Measurements from ENCODE around the gene FAM114A2.
A peak's percentile ranks its signal among the peaks of the same experiment; 100 is the strongest.
"Not testable (repeated sequence)": the region's sequence is repeated elsewhere in the genome, so short reads cannot be mapped to it uniquely, and the experiment has no call there.

The FAM114A2 gene

DNA sequence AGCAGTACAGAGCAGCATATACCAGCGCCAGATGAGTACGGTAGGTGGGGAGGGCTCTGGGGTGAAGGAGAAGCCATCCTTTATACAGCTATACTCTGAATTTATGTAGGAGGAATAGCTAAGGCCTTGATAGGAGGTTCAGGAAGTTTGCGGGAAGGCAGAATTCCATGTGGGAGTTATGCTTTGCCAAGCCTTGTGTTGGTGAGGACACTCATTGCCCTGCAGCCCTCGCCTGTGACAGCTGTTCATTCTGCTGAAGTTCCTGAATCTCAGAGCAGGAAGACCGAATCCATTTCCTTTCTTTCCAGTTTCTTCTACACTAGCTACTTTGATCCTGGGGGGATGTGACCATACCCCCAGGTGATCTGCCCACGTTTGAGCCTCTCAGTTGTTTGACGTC is 7.8 kb upstream of the FAM114A2 start:
- no peak for DNase-seq

DNA sequence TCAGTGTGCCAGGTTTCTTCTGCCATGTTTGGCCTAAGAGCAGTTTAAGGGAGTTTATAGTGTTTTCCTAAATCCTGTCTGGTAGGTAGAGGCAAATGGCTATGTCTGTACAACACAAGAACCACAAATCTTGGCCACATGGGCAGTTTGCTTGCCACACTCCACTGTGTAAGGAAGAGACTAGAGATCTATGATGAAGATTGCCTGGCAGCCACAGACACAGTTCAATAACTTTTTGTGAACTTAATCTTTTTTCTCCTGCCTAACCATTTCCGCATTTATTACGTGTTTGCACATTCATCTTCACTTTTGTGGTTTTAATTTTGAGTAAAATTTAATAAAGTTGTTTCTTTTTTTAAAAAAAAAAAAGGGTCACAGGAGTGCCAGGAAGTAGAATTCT is 5.9 kb upstream of the FAM114A2 start:
- no peak for DNase-seq

DNA sequence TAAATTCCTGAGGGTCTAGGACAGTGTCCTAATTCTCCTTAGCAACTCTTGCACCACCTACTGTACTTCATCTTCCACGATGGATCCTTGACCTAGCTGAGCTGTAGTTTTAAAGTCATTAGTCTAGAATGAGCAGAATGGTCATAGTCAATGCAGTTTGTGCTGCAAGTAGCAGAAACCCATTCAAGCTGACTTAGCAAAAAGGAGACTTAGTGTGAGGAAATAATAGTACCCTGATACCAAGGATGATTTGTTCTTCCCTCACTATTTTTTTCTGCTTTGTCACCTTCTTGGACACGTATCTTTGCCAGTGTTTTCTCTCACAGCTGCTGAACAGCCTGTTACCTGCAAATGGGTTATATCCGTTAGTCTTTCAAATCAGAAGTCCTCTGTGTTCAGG is 5.4 kb upstream of the FAM114A2 start:
- DNase-seq, result no peak

DNA sequence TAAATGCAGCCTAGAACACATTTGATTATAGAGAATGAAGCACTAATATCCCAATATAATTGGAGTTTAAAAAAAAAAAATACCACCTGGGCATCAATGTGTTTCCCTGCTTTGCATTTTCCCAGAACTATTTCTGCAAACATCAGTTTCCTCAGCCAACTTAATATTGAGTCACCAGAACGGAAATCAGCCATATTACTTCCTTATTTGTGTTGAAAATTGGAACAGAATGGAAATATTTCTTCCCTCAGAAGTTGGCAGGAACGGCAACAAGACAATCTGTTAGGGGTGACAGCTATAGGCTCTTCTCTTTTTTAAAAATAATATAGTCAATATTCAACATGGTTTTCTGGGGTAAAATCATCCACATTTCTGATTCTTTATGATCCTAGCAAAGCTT is 4.1 kb upstream of the FAM114A2 start:
- no peak for DNase-seq

DNA sequence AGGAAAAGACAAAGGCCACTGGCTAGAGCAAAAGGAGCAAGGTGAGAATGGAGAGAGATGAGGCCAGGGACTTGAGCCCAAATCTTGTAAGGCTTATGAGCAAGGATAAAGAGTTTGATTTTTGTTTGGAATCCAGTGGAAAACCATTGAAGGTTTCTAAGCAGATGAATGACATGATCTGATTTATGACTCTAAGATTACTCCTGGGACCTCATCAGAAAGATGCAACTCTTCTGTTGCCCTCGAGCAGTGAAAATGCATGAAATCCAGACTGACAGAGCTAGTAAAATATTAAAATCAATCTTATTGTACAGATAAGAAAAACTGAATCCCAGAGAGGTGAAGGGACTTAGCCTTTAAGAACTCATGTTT is 734 bp upstream of the FAM114A2 start:
- no peak for DNase-seq

DNA sequence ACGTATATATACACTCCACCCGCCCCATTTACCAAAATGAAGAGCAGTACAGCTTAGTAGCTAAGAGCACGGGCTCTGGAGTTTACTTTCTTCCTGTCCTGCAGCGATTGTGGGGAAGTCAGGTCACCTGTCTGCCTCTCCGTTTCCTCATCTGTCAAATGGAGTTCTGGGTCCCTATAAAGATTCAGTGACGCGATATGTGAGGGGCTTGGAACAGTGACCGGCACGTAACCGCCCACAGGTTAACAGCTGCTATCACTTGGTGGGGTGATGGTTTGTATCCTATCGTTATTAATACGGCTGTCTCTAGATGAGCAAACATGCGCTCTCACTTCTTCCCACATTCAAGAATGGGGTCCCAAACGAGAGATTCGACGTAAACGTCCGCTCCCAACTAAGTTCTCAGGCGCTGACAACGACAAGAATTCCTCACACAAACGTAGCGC is 426 bp downstream of the FAM114A2 start:
- DNase-seq, result peak; percentile 37

DNA sequence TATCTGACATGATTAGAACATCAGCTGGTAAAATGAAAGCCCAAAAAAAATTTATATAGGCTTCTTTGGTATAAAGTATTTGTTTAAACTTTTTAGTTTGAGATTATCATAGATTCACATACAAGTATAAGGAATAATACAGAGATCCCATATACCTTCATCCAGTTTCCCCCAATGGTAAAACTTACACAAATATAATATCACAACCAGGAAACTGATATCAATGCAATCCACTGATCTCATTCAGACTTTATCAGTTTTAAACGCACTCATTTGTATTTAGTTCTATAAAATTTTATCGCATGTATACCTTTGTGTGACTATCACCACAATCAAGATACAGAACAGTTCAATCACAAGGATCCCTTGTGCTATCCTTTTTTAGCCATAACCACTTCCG is 3.8 kb downstream of the FAM114A2 start:
- no peak for DNase-seq

DNA sequence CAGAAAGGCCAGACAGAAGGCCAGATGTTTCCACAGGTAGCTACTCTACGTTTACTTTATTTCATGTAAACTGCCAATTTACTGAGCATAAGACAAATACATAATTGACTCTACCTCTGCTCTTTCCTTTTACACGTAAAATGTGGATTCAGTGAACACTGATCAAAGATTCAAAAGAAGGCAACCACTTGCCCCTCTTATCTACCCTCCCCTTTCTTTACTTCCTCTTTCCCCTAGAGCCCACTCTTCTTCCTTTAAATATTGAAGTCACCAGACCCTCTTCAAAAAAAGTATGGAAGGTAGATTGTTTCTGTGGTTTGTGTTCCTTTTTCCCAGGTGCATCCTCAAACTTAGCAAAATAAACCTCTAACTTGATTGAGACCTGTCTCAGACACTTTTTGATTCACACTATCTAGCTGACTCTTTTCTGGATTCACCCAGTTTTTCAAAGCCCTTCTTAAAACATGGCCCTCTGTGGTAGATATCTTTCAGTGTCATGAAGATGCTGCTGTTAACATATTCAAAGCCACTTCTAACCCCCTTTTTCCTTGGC is 6.7 kb downstream of the FAM114A2 start:
- no peak for DNase-seq

DNA sequence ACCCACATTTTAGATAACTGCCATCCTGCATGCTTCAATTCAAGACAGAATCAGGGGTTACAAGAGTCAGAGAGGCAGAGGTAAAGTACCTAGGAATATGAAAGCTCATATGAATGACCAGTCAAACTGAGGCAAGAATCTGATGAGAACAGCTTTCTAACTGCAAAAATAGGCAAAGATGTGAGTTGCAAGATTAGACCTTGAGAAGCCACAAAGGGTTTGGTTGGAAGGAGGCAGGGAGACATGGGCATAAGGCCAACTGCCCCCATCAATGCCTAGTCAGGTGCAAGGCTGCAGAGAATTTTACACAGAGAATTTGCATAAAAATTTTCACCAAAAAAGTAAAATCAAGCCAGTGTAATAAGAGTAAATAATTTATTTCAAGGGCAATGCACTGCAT is 12.8 kb downstream of the FAM114A2 start:
- no peak for DNase-seq

DNA sequence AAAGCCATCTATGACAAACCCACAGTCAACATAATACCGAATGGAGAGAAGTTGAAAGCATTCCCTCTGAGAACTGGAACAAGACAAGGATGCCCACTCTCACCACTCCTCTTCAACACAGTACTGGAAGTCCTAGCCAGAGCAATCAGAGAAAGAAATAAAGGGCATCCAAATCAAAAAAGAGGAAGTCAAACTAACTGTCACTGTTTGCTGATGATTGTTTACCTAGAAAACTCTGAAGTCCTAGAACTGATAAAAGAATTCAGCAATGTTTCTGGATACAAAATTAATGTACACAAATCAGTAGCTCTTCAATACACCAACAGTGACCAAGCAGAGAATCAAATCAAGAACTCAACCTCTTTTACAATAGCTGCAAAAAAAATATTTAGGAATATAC is 19.8 kb downstream of the FAM114A2 start:
- not testable (repeated sequence) for DNase-seq

DNA sequence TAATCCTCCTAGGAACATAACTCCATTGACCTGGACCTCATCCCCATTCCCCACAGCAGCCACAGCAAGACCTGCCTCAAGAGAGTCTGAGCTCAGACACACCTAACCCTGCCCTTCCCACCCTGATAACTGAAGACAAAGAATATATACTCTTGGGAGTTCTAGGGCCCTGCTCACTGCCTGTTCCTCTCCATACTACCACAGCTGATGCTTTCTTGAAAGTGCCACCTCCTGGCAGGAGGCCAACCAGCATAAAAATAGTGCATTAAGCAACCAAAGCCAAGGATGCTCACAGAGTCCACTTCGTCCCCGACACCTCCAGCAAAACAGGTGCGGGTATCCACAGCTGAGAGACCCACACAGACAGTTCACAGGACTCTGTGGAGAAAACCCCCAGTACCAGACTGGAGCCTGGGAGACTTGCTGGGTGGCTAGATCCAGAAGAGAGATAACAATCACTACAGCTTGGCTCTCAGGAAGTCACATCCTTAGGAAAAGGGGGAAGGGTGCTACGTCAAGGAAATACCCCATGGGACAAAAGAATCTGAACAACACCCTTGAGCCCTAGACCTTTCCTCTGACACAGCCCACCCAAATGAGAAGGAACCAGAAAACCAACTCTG is 23.5 kb downstream of the FAM114A2 start:
- DNase-seq, result no peak

DNA sequence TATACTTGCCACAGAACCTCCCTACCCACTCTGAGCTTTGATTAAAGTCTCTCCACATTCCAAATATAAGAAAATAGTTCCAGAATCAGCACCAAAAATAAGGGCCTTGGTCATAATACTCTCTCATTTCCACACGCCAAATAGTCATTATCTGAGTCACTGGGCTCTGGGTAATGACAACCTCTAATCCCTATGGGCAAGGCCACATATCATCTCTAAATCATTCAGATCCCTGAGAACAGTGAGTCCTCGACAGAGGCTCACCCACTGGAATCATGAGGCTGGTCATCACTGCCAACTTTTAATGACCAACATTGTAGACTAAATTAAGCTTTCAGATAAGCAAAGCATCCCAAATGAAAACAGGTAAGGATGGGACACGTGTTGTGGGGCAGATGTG is 28.1 kb downstream of the FAM114A2 start:
- no peak for DNase-seq

DNA sequence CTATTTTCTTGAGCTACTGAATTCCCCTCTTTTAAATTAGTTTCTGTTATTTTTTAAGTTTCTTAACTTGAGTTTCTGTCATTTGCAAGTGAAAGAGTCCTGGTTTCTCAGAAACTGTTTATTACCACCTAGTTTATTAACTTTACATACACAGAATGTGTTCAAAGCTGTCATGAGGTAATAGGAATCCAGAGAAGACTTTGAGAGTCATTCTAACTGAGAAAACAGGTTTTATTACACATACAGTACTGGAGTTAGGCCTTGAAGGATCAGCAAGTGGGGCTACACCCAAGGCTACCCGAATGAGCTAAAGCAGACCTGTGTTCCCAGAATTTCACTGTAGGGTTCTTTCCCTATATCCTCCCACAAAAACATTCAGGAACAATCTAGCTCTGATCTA is 33.1 kb downstream of the FAM114A2 start:
- no peak for DNase-seq

DNA sequence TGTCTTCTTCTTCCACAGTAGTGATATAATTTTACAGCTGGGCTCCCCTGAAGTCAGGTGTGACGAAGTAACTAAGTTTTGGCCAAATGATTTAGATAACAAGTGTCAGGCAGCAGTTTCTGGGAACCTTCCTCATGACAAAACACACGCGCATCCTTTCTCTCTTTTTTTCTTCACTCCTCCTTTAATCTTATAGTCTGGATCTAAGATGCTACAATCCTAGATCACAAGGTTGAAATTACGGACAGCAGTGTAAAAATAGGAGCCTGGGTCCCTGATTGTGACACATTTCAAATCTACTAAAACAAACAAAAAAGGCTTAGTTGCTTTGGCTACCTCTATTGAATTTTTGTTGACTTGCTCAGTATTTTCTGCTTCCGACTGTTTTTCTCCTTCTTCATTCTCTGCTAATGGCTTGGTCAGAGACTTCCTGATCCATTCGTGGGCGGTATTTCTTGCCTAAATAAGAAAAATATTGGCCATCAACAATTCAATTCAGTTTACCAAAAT is 36.1 kb downstream of the FAM114A2 start:
- DNase-seq, result no peak

DNA sequence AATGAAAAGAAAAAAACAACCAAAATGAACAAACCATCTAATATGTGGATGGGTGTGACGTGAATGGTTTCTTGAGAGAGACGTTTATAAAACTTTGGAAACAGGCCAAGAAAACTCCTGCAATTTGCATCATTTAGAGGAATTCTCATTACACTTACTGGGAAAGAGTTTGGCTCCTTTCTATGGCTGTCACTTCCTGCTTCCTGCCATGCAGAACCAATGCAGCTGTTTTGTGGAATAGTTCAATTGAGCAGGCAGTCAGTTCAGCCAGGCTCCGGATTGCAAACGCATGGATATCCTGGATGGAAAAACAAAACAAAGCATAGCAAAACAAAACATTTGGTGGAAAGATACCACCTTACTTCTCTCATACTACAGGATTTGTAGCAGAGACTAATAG is 36.6 kb downstream of the FAM114A2 start:
- no peak for DNase-seq

DNA sequence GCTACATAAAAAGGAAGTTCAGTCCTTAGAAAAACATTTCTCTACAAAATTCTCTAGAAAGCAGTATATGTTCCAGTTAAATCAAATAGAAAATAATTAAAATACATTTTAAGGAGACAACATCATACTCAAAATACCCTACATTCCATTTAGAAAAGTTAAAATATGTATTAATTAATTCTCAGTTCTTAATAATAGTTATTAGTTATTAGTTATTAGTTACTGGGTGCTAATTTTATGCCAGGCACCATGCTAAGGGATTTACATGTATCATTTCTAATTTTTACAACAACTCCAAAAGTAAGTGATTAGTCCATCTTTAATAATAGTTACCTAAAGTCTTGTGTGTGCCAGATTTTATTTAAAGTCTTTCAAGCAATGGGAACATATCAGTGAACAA is 38.0 kb downstream of the FAM114A2 start:
- no peak for DNase-seq

DNA sequence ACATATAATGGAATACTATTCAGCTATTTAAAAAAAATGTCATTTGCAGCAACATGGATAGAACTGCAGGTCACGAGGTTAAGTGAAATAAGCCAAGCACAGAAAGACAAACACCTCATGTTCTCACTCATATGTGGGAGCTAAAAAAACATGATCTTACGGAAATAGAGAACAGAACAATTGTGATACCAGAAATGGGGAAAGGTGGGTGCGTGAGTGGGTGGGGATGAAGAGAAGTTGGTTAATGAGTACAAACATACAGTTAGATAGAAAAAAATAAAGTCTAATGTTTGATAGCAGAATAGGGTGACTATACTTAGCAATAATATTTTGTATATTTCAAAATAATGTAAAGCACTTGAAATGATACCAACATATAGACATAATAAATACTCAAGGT is 38.7 kb downstream of the FAM114A2 start:
- no peak for DNase-seq

DNA sequence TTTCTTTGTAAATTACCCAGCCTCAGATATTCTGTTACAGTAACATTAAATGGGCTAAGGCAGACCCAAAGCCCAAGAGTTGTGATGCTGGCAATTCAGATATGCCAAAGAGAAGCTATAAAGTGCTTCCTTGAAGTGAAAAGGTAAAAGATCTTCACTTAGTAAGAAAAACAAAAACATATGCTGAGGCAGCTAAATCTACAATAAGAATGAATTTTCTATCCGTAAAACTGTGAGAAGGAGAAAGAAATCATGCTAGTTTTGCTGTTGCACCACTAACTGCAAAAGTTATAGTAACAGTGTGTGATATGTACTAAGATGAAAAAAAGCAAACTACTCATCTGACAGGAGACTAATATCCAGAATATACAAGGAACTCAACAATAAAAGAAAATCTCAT is 39.9 kb downstream of the FAM114A2 start:
- DNase-seq, result no peak

DNA sequence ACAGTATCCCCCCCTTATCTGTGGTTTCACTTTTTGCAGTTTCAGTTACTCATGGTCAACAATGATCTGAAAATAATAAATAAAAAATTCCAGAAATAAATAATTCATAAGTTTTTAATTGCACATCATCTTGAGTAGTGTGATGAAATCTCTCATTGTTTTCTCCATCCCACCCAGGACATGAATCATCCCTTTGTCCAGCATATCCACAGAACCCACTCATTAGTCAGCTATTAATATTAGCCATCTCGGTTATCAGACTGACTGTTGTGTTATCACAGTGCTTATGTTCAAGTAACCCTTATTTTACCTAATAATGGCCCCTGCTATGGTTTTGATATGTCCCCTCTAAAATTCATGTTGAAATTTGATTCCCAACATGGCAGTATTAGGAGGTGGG is 40.7 kb downstream of the FAM114A2 start:
- DNase-seq, result no peak

DNA sequence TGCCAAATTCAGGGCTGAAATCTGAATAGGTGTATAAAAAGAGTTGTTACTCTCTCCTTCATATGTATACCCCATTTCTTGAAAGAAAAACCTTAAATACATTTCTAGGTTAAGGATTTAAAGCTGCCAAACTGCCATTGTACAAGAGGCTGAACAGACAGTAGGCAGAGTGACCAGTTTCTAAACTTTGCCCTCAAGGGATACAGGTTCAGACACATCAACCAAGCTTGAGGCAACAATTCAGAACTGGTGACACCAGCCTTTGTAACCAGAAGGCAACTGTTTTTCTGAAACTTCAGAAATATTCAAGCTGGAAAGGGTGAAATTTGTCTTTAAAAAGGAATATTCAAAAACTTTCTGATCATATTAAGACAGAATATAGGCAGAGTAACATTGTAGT is 47.5 kb downstream of the FAM114A2 start:
- DNase-seq, result no peak

DNA sequence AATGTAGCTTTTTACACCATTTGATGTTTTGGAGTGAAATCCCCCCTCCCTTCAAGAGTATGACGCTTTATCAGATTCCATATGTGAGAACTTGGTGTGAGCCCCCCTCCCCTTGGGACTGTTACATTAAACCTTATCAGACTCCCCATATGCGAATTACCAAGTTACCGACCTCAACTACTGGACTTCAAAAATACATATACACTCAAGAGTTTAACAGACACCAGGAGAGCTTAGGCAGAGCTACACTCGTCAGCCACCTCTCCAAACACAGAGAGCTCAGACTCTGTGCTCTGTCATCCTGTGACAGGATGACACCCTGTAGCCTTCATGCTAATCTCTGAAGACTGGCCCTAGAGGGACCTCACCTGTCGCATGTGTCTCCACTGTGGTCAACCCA is 50.2 kb downstream of the FAM114A2 start:
- no peak for DNase-seq

DNA sequence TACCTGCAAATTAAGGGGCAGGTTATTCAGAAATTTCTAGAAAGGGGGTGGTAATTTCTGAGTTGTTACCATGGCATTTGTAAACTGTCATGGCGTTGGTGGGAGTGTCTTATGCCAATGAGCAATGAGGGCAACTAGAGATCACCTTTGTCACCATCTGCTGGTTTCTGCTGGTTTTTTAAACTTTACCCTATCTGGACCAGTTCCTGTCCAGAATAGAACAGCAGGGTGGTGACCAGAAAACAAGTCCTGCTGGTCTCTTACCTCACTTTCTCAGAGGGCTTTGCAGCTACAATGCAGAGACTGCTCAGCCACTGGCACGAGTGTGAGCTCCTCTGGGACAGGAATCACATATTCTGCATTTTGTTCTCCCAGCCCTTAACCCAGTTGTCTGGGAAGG is 51.4 kb downstream of the FAM114A2 start:
- DNase-seq, result no peak

DNA sequence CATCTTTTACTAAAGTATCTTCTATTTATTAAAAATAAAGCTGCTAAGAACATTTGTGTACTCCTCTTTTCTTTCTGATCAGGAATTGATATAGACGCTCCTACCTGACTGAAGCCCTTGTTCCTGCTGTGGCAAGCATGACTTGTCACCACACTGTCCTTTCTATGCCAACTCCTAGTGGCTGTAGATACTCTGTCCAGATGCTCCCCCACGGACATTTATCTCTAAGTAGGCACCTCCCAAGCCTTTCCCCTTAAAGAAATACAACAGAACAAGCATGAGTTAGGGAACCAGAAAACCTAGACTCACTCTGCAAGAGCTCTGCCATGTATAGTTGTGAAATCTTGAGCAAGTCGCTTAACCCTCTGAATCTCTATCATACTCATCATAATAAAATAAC is 53.2 kb downstream of the FAM114A2 start:
- DNase-seq, result no peak

DNA sequence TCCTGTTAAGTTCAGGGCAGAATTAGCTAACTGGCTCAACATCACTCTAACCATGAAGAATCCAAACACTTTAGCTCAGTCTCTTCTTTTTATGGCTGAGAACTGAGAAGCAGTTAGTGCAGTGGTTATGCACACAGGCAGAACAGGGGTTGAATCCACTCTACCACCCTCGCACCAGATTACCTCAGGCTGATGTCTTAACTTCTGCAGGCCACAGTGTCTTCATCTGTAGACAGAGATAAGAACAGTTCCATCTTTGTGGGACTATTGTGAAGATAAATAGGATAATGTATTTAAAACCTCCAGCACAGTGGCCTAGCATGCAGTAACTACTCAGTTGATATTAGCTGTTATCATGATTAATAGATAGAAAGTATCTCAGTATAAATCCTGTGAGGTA is 54.8 kb downstream of the FAM114A2 start:
- no peak for DNase-seq

DNA sequence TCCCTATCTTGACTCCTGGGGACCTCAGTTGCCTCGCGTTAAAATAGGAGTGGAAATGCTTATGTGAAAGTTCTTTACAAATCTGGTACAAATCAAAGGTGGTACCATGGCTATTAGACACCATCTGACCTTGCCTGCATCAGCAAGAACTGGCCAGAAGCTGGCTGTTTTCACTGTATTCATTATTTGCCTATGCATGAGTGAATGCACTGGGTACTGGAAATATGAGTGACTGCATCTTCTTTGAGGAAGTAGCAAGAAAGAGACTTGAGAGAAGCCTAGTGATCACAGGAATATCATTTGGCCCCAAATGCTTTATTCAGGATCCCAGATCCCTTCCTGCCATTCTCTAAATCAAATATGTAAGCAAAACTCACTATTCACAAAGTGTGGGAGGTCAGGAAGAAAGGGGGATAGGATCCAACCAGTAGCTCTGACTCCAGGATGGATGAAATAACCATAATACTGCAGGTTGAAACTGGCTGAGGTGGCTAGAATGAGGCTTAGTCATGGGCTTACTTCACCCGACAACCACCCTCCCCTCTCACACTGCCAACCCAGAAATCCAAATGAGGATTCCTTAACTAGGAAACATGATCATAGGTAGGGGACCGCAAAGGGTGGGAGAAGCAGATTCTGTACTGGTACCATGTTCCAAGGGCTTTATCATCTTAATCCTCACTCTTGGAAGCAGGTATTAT is 56.7 kb downstream of the FAM114A2 start:
- DNase-seq, result no peak

Measured in SHP77 treated with DMSO at 0.1 percent for 48 hours (cell line).